ENCODE data around the gene SNAP47. TPM values are rescaled to one million over a fixed set of nuclear protein-coding genes. Genes with fewer than 3 reads are reported as not detected.

The SNAP47 gene
- total and polyA plus RNA-seq, 2 experiments from 2014 or later = 29.3 to 40.1 TPM

- in situ Hi-C loops (cut with MboI) = no loop called here
- Histone ChIP-seq H3F3A (ENCODE audit: insufficient read depth) (no peaks in the 10 kb centered on the region), H3K4me2 (ENCODE audit: unreplicated experiment) (no peak overlapping the region), H3K27me3 (replicated peaks; ENCODE audit: insufficient read depth) (peaks cover 19% of the 10 kb centered on the region; the same call in 1 of the 2 replicates), H3K27ac (no peak overlapping the region), H3K9me3 (ENCODE audit: low read depth) (no peaks in the 10 kb centered on the region), H3K36me3 (ENCODE audit: low read depth) (no peaks in the 10 kb centered on the region), H3K4me3 (no peak overlapping the region), H3K4me1 (ENCODE audit: insufficient read depth) (no peaks in the 10 kb centered on the region), H3K9ac (no peak overlapping the region), H4K20me1 (ENCODE audit: insufficient read depth) (no peaks in the 10 kb centered on the region), H2AFZ (no peak overlapping the region), H3K9me2 (ENCODE audit: insufficient read depth) (no peaks in the 10 kb centered on the region), H3K79me2 (ENCODE audit: insufficient read depth) (no peaks in the 10 kb centered on the region)
- DNase-seq = no peak
- TF ChIP-seq EZH2phosphoT487 (IDR thresholded peaks at IDR 0.05; ENCODE audit: insufficient read depth, low read depth) (no peak), EZH2 (IDR thresholded peaks at IDR 0.05; ENCODE audit: insufficient read depth, poor library complexity, severe bottlenecking) (no peak)
- 26 to 42% methylated on average over 3 of the region's 3 CpGs for WGBS, 2 experiments (ENCODE audit: low coverage in 1 of 2, low lambda C conversion rate in 2 of 2, missing lambda C conversion rate in 2 of 2)
Observed at GRCh38 chr1:227828786-227829185, 93.6 kb downstream of the SNAP47 start.

Other genes with a start within 250 kb of the SNAP47 start
- gene ZNF678, start 171.9 kb upstream of the SNAP47 start, total RNA-seq (2014; rRNA removed; shearing (Covaris generic)) = 1.7 and 1.8 TPM in 2 replicates
- gene ZNF678, start 171.9 kb upstream of the SNAP47 start, polyA plus RNA-seq (2016; fragmentation: Nextera tagmentation; extraction: Ambion mirVana) = 0.70 and 0.86 TPM in 2 replicates
- 25.8 and 26.9 TPM in 2 replicates for gene JMJD4, start 133 bp upstream of the SNAP47 start, total RNA-seq (2014; rRNA removed; shearing (Covaris generic))
- 16.1 and 17.3 TPM in 2 replicates for gene JMJD4, start 133 bp upstream of the SNAP47 start, polyA plus RNA-seq (2016; fragmentation: Nextera tagmentation; extraction: Ambion mirVana)
- gene PRSS38, start 80.2 kb downstream of the SNAP47 start, total RNA-seq (2014; rRNA removed; shearing (Covaris generic)) = not detected in 2 replicates
- not detected in 2 replicates for gene PRSS38, start 80.2 kb downstream of the SNAP47 start, polyA plus RNA-seq (2016; fragmentation: Nextera tagmentation; extraction: Ambion mirVana)
- gene WNT9A, start 212.5 kb downstream of the SNAP47 start, total RNA-seq (2014; rRNA removed; shearing (Covaris generic)) = 2.1 TPM in 2 replicates
- 0.09 and 0.29 TPM in 2 replicates for gene WNT9A, start 212.5 kb downstream of the SNAP47 start, polyA plus RNA-seq (2016; fragmentation: Nextera tagmentation; extraction: Ambion mirVana)

Measured in GM23248 (cell line).